HAP-1 (cell line): Measurements from ENCODE around the gene ORMDL3.
"Not testable (repeated sequence)": the region's sequence is repeated elsewhere in the genome, so short reads cannot be mapped to it uniquely, and the experiment has no call there.

ENCODE experiments used
- DNase-seq, 2 experiments: peaks; one replicate each; pipeline ENCODE4 v3.0.0-alpha.2; 2016 to 2020; ENCODE audit warnings: low spot score in 2 of 2
- H3K27me3 ChIP-seq: fragments of 250-450 bp; sonication (Bioruptor Pico); 2 replicates; pipeline ENCODE4 v1.5.1; 2020; ENCODE audit warnings: low read depth, mild to moderate bottlenecking, moderate library complexity
- H3K36me3 ChIP-seq: fragments of 250-450 bp; sonication (Bioruptor Pico); replicated peaks from 2 replicates; pipeline ENCODE4 v1.5.1; 2020; ENCODE audit warnings: mild to moderate bottlenecking
- H3K4me1 ChIP-seq: fragments of 250-450 bp; sonication (Bioruptor Pico); 2 replicates; pipeline ENCODE4 v1.5.1; 2020; ENCODE audit warnings: mild to moderate bottlenecking
- H3K4me3 ChIP-seq: fragments of 250-450 bp; sonication (Bioruptor Pico); 2 replicates; pipeline ENCODE4 v1.5.1; 2020; ENCODE audit warnings: mild to moderate bottlenecking, moderate library complexity
- H3K9me3 ChIP-seq: fragments of 250-450 bp; sonication (Bioruptor Pico); 2 replicates; pipeline ENCODE4 v1.5.1; 2020; ENCODE audit warnings: mild to moderate bottlenecking, moderate library complexity
- in situ Hi-C: fragments of 300-500 bp; cut with MboI; formaldehyde crosslinking; loops from 3 replicates; pipeline ENCODE4 v1.14.3; 2020; ENCODE audit warnings: low sequenced_read_pairs, inconsistent platforms, mixed read lengths

Gene ORMDL3

DNA sequence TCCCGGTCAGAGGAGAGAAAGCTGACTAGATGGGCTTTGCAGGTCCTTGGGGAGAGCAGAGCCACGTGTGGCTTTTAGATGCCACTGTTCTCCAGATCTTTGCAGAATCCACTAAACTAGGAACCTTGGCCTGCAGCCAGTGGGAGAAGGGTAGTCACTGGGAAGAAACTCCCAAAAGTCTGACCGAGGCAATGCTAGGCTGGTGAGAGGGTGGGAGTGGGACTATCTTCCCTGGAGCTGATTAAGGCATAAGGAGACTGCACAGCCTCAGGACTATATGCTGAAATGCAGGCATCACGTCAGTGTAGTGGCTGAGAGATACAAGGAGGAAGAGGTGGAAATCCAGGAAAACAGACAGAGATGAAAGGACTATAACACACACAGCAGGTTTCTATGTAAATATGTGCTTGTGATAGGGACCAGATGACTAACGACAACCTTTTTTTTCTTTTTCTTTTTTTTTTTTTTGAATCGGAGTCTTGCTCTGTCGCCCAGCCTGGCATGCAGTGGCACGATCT, 33.2 kb upstream of the ORMDL3 start:
- in situ Hi-C loops, result no loop called here
- DNase-seq, result no peak
- no peaks in the 10 kb centered on the region for H3K9me3 ChIP-seq
- H3K27me3 ChIP-seq, result peaks cover 12% of the 10 kb centered on the region
- H3K4me1 ChIP-seq, result peaks cover 16% of the 10 kb centered on the region
- H3K36me3 ChIP-seq, result no peaks in the 10 kb centered on the region
- no peak overlapping the region for H3K4me3 ChIP-seq

DNA sequence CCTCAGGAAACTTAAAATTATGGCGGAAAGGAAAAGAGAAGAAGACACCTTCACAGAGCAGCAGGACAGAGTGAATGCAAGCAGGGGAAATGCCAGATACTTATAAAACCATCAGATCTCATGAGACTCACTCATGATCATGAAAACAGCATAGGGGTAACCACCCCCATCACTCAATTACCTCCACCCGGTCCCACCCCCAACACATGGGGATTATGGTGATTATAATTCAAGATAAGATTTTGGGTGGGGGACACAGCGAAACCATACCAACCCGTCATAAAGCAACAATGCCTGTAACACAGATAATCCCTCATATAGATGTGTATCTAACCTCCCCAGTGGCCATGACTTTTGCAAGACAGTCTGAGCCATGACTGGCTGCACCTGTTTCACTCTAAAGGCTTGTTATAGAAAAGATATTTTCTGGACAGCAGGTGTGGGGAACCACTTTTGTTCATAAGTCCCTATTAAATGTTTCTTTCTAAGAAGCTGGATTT, 28.4 kb upstream of the ORMDL3 start:
- no peaks in the 10 kb centered on the region for H3K9me3 ChIP-seq
- DNase-seq, result peak; percentile 63
- H3K27me3 ChIP-seq, result no peaks in the 10 kb centered on the region
- peaks cover 27% of the 10 kb centered on the region for H3K4me1 ChIP-seq
- in situ Hi-C loops, result no loop called here
- no peaks in the 10 kb centered on the region for H3K36me3 ChIP-seq
- no peak overlapping the region for H3K4me3 ChIP-seq

- Histone ChIP-seq H3K9me3 (no peaks in the 10 kb centered on the region), H3K4me1 (peaks cover 27% of the 10 kb centered on the region), H3K27me3 (no peaks in the 10 kb centered on the region), H3K36me3 (no peaks in the 10 kb centered on the region), H3K4me3 (no peak overlapping the region)
- DNase-seq, result no peak
- in situ Hi-C loops, result no loop called here
These were observed 27.5 kb upstream of the ORMDL3 start for GRCh38 chr17:39954876-39955275.

DNA sequence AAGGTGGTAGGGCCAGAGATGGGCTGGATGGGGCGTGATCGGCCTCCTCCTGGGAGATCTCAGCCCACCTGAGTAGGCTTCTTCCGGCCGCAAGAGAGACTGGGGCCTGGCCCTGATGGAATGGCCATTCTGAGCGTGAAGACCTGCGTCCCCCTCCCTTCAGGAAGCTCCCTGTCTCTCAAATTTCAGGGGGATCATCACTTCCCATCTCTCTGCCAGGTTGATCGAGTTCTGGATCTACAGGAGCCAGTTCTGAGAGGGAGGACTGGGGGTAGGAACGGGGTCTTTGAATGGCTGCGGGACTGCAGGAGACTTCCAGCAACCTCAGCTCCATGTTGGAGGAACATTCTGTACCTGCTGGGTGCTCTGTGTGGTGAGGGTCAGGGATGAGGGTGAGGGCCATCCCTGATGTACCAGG, 26.1 kb upstream of the ORMDL3 start:
- H3K9me3 ChIP-seq, result no peaks in the 10 kb centered on the region
- H3K27me3 ChIP-seq, result no peaks in the 10 kb centered on the region
- H3K4me1 ChIP-seq, result peaks cover 20% of the 10 kb centered on the region
- in situ Hi-C loops, result no loop called here
- peak overlapping the region; percentile 22 for H3K4me3 ChIP-seq
- no peak for DNase-seq
- H3K36me3 ChIP-seq, result no peaks in the 10 kb centered on the region

GRCh38 chr17:39952680-39953470, 25.5 kb upstream of the ORMDL3 start:
- Histone ChIP-seq H3K27me3 (no peaks in the 10 kb centered on the region), H3K4me1 (peaks cover 20% of the 10 kb centered on the region), H3K36me3 (no peaks in the 10 kb centered on the region), H3K9me3 (no peaks in the 10 kb centered on the region), H3K4me3 (peak overlapping the region; percentile 23)
- DNase-seq, result peak; percentile 95 to 100
- in situ Hi-C loops, result no loop called here

DNA sequence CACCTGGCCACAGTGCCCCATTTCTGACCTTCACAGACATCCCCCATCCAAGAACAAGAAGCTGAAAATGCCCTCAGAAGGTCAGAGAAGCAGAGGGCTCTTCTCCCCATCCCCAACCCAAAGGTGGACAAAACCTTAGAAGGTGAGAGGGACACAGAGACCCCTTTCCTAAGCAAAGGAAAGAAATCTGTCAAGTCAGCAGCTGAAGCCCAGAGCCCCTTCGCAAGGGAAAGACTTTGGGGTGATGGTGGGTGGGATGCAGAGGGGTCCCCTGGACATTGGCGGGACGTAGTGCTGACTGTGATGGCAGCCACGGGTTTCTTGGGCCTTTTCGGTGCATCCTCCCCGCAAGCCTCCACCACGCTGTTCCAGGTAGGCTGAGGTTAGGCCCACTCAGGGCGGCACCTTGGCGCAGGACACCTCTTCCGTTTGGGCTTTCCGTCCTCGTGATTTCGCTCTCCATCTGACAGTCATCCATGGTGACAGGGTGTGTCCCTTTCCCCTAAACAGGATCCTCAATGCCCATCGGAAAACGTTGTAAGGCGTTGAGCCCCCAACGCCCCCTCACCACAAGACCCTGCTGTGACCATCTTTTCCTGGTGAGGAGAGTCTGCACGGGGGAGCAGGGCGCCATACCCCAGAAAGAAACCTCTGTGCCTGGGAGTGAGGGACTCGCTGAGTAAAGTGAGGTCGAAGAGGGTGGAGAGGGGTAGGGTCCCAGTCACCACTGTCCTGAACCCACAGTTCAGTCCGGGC, 24.7 kb upstream of the ORMDL3 start:
- Histone ChIP-seq H3K36me3 (no peaks in the 10 kb centered on the region), H3K27me3 (no peaks in the 10 kb centered on the region), H3K9me3 (no peaks in the 10 kb centered on the region), H3K4me3 (peak overlapping the region; percentile 23), H3K4me1 (peaks cover 20% of the 10 kb centered on the region)
- DNase-seq, result no peak
- in situ Hi-C loops, result no loop called here

- peak in 1 of 2 experiments; percentile 18 for DNase-seq
- Histone ChIP-seq H3K4me3 (no peak overlapping the region), H3K9me3 (no peaks in the 10 kb centered on the region), H3K36me3 (no peaks in the 10 kb centered on the region), H3K4me1 (peaks cover 14% of the 10 kb centered on the region), H3K27me3 (no peaks in the 10 kb centered on the region)
- in situ Hi-C loops, result no loop called here
These were observed 23.5 kb upstream of the ORMDL3 start for GRCh38 chr17:39950871-39951348.

- no peak overlapping the region for H3K4me3 ChIP-seq
- no peaks in the 10 kb centered on the region for H3K36me3 ChIP-seq
- in situ Hi-C loops, result no loop called here
- DNase-seq, result no peak
- no peaks in the 10 kb centered on the region for H3K27me3 ChIP-seq
- peaks cover 9% of the 10 kb centered on the region for H3K4me1 ChIP-seq
- no peaks in the 10 kb centered on the region for H3K9me3 ChIP-seq
These were observed 21.6 kb upstream of the ORMDL3 start for GRCh38 chr17:39949028-39949427.

GRCh38 chr17:39948489-39948828, 21.1 kb upstream of the ORMDL3 start:
- H3K4me1 ChIP-seq, H3K9me3 ChIP-seq, DNase-seq, in situ Hi-C loops, H3K27me3 ChIP-seq, H3K4me3 ChIP-seq, H3K36me3 ChIP-seq: not testable (repeated sequence)

DNA sequence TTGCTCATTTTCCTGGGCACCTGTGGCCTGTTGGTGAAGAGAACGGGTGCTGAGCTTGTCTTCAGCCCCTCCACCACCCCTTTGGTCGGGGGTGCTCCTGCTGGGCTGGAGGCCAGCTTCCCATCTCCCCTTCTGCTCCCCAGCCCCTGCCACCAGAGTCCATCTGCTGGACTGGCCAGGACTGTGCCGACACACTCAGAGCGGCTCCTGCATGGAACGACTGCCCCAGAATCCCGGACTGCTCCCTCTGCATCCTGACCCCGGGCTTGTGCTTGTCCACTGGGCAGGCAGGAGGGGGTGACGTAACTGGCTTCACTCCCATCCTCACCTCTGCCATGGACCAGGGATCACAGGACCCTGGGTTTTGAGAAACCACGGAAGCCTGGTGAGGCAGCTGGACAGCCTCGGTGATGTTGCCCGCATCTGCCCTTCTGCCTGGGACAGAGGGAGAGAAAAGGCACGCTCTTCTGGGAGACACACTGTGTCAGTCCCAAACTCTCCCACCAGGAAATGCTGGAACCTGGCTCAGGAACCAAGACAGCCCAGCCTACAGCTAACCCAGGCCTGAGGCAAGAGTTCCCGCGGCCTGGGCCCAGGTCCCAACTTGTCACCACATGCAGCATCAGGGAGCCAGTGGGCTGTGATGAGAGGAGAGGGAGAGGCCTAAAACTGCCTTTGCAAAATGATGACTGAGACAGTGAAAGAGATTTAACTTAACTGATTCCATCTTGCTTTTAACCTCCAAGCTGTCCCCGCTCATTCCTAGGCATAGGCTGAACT, 19.3 kb upstream of the ORMDL3 start:
- H3K27me3 ChIP-seq, result 0 out of 2 replicates have a peak, but pooled peaks cover 4% of the 10 kb centered on the region
- no peaks in the 10 kb centered on the region for H3K9me3 ChIP-seq
- no peak for DNase-seq
- H3K36me3 ChIP-seq, result no peaks in the 10 kb centered on the region
- in situ Hi-C loops, result no loop called here
- H3K4me1 ChIP-seq, result no peaks in the 10 kb centered on the region
- no peak overlapping the region for H3K4me3 ChIP-seq

GRCh38 chr17:39944393-39944711, 17.0 kb upstream of the ORMDL3 start:
- peaks cover 4% of the 10 kb centered on the region; the same call in 1 of the 2 replicates for H3K27me3 ChIP-seq
- no peaks in the 10 kb centered on the region for H3K36me3 ChIP-seq
- no peaks in the 10 kb centered on the region for H3K9me3 ChIP-seq
- no peaks in the 10 kb centered on the region for H3K4me1 ChIP-seq
- in situ Hi-C loops, result no loop called here
- no peak overlapping the region for H3K4me3 ChIP-seq
- no peak for DNase-seq

DNA sequence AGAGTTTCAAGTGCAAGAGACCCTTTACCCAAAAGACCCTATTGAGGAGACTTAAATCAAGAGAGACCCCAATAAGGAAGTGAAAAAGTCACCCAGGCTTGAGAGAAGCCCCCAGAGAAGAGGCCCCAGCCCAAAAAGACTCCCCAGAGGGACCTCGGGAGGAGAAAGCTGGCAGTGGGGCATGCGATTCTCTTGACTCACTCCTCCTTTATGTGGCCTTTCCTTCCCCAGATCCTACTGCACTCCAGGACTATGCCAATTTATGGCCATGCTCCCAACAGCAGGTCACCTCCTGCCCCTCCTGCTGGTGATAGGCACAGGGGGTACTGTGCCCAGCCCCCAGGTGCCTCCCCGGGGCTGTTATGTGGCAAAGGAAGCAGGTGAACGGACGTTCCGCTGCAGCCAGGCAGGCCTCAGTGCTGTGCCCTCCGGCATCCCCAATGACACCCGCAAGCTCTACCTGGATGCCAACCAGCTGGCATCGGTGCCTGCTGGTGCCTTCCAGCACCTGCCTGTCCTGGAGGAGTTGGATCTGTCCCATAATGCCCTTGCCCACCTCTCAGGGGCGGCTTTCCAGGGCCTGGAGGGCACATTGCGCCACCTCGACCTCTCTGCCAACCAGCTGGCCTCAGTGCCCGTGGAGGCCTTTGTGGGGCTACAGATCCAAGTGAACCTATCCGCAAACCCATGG, 16.4 kb upstream of the ORMDL3 start:
- Histone ChIP-seq H3K36me3 (no peaks in the 10 kb centered on the region), H3K4me1 (no peaks in the 10 kb centered on the region), H3K9me3 (no peaks in the 10 kb centered on the region), H3K27me3 (peaks cover 4% of the 10 kb centered on the region; the same call in 1 of the 2 replicates), H3K4me3 (no peak overlapping the region)
- in situ Hi-C loops, result no loop called here
- no peak for DNase-seq
